Ovary (tissue), 9 donors: ENCODE results near the gene ADAMTS2. TPM values are rescaled to one million over a fixed set of nuclear protein-coding genes. Genes with fewer than 3 reads are reported as not detected.

Source experiments
- DNase-seq, 5 donors: peaks; one replicate each; pipeline ENCODE4 v3.0.0-alpha.2; 2019 to 2020
- H3K27ac ChIP-seq, 2 donors: fragments of 200-600 bp; one replicate each; pipeline versions ENCODE4 v1.5.1 to v1.8.0; 2019 to 2022
- H3K27me3 ChIP-seq: fragments of 200-600 bp; one replicate; pipeline ENCODE4 v1.8.0; 2022
- H3K36me3 ChIP-seq: fragments of 200-600 bp; sonication (generic); one replicate; pipeline ENCODE4 v1.5.1; 2019
- H3K4me1 ChIP-seq: one replicate; pipeline ENCODE4 v1.8.1; 2013; ENCODE audit warnings: mild to moderate bottlenecking, moderate library complexity; ENCODE audit not compliant: insufficient read depth
- H3K4me3 ChIP-seq: fragments of 200-600 bp; sonication (generic); one replicate; pipeline ENCODE4 v1.5.1; 2017
- H3K9me3 ChIP-seq, 2 donors: fragments of 200-600 bp in 1 of 2; sonication (generic) in 1 of 2; one replicate each; pipeline versions ENCODE4 v1.5.1 to v1.8.1; 2013 to 2019; ENCODE audit warnings: mild to moderate bottlenecking in 1 of 2, moderate library complexity in 1 of 2
- CTCF ChIP-seq, 3 donors: fragments of 450-650 bp in 2 of 3; fragments of 200-600 bp in 1 of 3; IDR thresholded peaks; one replicate each; pipeline versions ENCODE4 v1.5.1 to v1.8.0; 2016 to 2022; ENCODE audit warnings: antibody characterized with exemption in 3 of 3, mild to moderate bottlenecking in 1 of 3
- EP300 ChIP-seq: sonication (generic); formaldehyde crosslinking; IDR thresholded peaks from one replicate; pipeline ENCODE4 v1.6.1; 2017; ENCODE audit warnings: antibody characterized with exemption
- POLR2A ChIP-seq: fragments of 450-650 bp; IDR thresholded peaks from one replicate; pipeline ENCODE4 v1.6.1; 2017; ENCODE audit warnings: antibody characterized with exemption, mild to moderate bottlenecking, moderate library complexity
- WGBS, 3 donors: extraction: QIAGEN DNeasy Blood & Tissue Kit in 1 of 3; methylation state at CpG; one replicate each; pipeline versions ENCODE4 v1.1.5 to v1.1.7; 2013 to 2017; 5-methylcytosine and 5-hydroxymethylcytosine counted together
- intact Hi-C, 4 donors: fragments of 100-400 bp; cut with DNase I; formaldehyde crosslinking; loops; one replicate each; pipeline versions ENCODE4 v1.11.0 to v1.15.1; 2022 to 2023
- polyA plus RNA-seq, 2 donors: library from polyadenylated mRNA; stranded (reverse); fragments of 200-250 nt in 1 of 2; fragments of 350-450 nt in 1 of 2; fragmentation: Illumina TruSeq in 1 of 2; extraction: RNeasy Lipid Tissue Mini Kit (QIAGEN cat#74804) in 1 of 2; gene quantifications; one replicate each; pipeline ENCODE4 v1.2.3, GENCODE V29; 2013 to 2014
- total RNA-seq, 7 donors: library from RNA; depleted of rRNA in 2 of 7; stranded (reverse); fragments of >200 nt in 2 of 7; fragmentation: NEBNext Ultra II Directional in 3 of 7; extraction: Animal tissue kit (Norgen Biotek cat#: 25700) in 3 of 7; gene quantifications; one replicate each; pipeline versions ENCODE4 v1.1.0 to v1.2.4, GENCODE V29; 2016 to 2023
- donor health status: DM: no; HTN: no; CAD: no; lungs with moderate emphysema.
- donor health status: DM: no; HTN: no; CAD: no.
- donor health status: Bipolar disorder and iron deficiency.
- donor health status: DM: yes; HTN: yes; CAD: no.
- donor health status: DM: no; HTN: no; CAD: no.
- donor health status: DM: yes; HTN: yes; CAD: no.

The ADAMTS2 gene
- total and polyA plus RNA-seq, 9 donors: 7.9 to 31.8 (median 11.5) TPM

GRCh38 chr5:179128976-179129375 lies 216.3 kb downstream of the ADAMTS2 start:
- H3K4me1 ChIP-seq: no peaks in the 10 kb centered on the region
- no peaks in the 10 kb centered on the region for H3K27me3 ChIP-seq
- intact Hi-C loops: no loop called here
- H3K9me3 ChIP-seq: no peaks in the 10 kb centered on the region
- 83 to 91% (median 87%) methylated on average over 14 of the region's 14 CpGs for WGBS, 3 donors
- no peak for TF ChIP-seq EP300
- TF ChIP-seq POLR2A: no peak
- TF ChIP-seq CTCF (IDR thresholded peaks at IDR 0.05): no peak
- DNase-seq: peak in 2 of 5 donors; percentile 14 to 18
- no peaks in the 10 kb centered on the region for H3K36me3 ChIP-seq
- H3K27ac ChIP-seq: no peak overlapping the region
- no peak overlapping the region for H3K4me3 ChIP-seq

- no peak overlapping the region for H3K27ac ChIP-seq
- WGBS, 3 donors: 91 to 96% (median 93%) methylated on average over 10 of the region's 10 CpGs
- H3K4me1 ChIP-seq: no peaks in the 10 kb centered on the region
- H3K36me3 ChIP-seq: no peaks in the 10 kb centered on the region
- intact Hi-C loops: no loop called here
- no peak overlapping the region for H3K4me3 ChIP-seq
- no peak for TF ChIP-seq POLR2A
- TF ChIP-seq EP300: no peak
- TF ChIP-seq CTCF (IDR thresholded peaks at IDR 0.05): no peak
- no peaks in the 10 kb centered on the region for H3K27me3 ChIP-seq
- DNase-seq: peak in 2 of 5 donors; percentile 11 to 12
- no peaks in the 10 kb centered on the region for H3K9me3 ChIP-seq
Observed at GRCh38 chr5:179128041-179128365, 217.3 kb downstream of the ADAMTS2 start.

- Histone ChIP-seq H3K4me1 (no peaks in the 10 kb centered on the region), H3K27me3 (no peaks in the 10 kb centered on the region), H3K27ac (no peak overlapping the region), H3K4me3 (no peak overlapping the region), H3K36me3 (no peaks in the 10 kb centered on the region), H3K9me3 (no peaks in the 10 kb centered on the region)
- WGBS, 3 donors: 92 to 94% (median 93%) methylated on average over 21 of the region's 21 CpGs
- peak in 2 of 5 donors; percentile 3 to 21 for DNase-seq
- intact Hi-C loops: no loop called here
- TF ChIP-seq POLR2A (no peak), EP300 (no peak), CTCF (IDR thresholded peaks at IDR 0.05) (no peak)
Observed at GRCh38 chr5:179127136-179128040, 217.9 kb downstream of the ADAMTS2 start.

- 87 to 89% (median 88%) methylated on average over 14 of the region's 14 CpGs for WGBS, 3 donors
- DNase-seq: peak in 2 of 5 donors; percentile 3 to 17
- intact Hi-C loops: no loop called here
- H3K9me3 ChIP-seq: no peaks in the 10 kb centered on the region
- H3K27ac ChIP-seq: no peak overlapping the region
- H3K4me3 ChIP-seq: no peak overlapping the region
- H3K4me1 ChIP-seq: no peaks in the 10 kb centered on the region
- no peak for TF ChIP-seq EP300
- no peak for TF ChIP-seq CTCF (IDR thresholded peaks at IDR 0.05)
- no peak for TF ChIP-seq POLR2A
- no peaks in the 10 kb centered on the region for H3K36me3 ChIP-seq
- H3K27me3 ChIP-seq: no peaks in the 10 kb centered on the region
Observed at GRCh38 chr5:179126506-179126991, 218.7 kb downstream of the ADAMTS2 start.
